Fibroblast of skin of right biceps (primary cell): ENCODE results near the gene PEAK3.
A peak's percentile ranks its signal among the peaks of the same experiment; 100 is the strongest.

Source experiments
- DNase-seq: peaks from one replicate; pipeline ENCODE4 v3.0.0-alpha.2; 2013

Gene PEAK3

DNA sequence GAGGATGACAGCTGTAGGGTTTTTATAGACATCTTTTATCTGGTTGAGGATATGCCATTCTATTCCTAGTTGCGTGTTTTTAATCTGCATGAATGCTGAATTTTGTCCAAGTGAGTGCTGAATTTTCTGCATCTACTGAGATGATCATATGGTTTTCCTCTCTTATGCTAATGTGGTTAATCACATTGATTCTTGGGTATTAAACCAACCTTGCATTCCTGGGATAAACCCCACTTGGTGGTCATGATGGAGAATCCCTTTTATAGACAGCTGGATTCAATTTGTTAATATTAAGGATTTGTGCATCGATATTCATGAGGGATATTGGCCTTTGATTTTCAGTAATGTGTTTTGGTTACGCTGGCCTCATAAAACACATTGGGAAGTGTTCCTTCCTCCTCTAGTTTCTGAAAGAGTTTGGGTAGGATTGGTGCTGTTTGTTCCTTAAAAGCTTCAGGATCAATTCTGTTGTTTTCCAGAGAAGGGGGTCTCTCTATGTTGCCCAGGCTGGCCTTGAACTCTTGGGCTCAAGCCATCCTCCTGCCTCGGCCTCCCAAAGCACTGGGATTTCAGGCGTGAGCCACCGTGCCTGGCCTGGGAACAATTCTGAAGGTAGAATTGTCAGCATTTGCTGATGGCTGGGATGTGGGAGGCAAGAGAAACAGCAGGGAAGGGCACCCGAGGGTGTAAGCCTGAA lies 33.3 kb upstream of the PEAK3 start:
- DNase-seq = no peak

DNA sequence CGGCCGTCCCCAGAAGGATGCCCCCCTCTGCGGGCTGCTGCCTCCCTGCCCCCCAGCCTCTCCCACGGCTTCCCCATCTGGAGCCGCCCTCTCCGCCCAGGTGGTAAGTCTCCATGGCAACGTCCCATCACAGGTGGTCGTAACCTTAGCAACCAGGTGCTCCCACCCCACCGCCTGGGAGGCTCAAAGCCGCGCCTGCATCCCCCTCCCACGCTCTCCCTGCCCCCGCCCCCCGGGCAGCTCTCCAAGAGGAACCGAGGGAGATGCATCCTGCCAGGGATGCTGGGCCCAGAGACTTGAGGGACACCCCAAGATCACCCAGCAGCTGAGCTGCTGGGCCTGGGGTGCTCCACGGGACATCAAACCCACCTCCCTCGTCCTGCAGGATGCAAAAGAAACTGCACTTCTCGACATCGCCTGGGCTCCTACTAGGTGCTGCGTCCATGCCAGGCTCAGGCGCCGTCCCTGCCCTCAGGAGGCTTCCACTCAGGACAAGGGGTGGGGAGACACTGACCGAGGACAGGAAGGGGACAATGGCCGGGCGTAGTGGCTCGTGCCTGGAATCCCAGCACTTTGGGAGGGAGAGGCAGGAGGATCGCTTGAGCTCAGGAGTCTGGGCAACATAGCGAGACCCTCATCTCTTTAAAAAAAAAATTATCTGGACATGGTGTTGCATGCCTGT lies 31.0 kb upstream of the PEAK3 start:
- no peak for DNase-seq

DNA sequence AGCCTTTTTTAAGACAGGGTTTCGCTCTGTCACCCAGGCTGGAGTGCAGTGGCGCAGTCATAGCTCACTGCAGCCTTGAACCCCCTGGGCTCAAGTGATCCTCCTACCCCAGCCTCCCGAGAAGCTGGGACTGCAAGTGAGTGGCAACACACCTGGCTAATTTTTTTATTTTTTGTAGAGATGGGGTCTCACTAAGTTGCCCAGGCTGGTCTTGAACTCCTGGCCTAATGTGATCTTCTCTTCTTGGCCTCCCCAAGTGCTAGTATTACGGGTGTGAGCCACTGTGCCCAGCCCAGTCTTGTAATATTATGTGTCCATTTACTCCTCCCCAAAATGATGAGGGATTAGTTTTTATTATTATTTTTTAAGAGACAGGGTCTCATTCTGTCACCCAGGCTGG lies 29.1 kb upstream of the PEAK3 start:
- DNase-seq = no peak

DNA sequence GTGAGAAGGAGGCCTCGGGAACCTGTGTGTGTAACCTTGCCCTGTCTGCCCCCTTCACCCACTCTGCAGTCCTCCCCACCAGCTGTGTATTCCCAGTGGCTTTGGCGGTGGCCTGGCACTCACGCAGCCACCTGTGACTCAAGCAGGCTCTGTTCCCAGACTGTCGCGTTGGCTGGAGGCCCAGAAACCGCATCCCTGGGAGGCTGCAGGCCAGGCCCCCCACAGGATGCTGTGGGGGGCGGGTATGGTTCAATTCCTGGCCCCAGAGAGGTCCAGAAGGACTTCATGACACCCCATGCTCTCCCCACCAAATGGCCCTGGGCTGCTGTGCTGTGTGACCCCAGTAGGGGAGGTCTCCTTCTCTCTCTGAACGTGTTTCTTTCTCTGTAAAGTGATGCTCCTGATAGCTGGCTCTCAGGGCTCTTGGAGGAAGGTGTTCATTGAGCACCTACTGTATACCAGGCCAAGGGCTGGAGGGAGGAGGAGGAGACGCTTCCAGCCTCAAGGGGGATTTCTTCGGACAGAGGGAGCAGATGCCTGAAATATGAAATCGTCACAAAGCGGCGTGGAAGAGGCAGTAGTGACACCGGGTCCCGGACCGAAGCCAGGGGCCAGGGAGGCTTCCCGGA lies 27.9 kb upstream of the PEAK3 start:
- DNase-seq = peak; percentile 69

DNA sequence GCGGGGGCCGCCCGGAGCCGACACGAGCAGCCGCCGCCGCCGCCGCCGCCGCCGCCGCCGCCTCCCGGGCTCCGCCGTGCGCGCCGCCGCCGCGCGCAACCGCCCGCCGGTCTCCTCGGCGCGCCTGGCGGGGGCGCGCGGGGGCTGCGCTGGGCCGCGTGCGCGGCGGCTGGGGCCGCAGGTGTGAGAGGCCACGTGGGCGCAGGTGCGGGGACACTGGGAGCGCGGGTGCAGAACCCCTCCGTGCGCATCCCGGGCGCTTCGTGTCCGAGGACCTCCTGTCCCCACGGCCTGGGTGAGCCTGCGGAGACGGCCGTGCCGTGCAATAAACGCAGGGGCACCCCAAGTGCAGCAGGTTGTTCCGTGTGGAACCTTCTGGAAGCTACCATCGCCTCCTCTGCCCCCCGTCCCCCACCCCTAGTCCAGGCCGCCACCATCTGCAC lies 26.2 kb upstream of the PEAK3 start, which contains the start of gene LINGO3:
Gene LINGO3 (minus strand): TSS at position 41 of the 443 bp plus-strand sequence. CDS start 16,378 bp downstream, outside the sequence.
- DNase-seq = no peak

DNA sequence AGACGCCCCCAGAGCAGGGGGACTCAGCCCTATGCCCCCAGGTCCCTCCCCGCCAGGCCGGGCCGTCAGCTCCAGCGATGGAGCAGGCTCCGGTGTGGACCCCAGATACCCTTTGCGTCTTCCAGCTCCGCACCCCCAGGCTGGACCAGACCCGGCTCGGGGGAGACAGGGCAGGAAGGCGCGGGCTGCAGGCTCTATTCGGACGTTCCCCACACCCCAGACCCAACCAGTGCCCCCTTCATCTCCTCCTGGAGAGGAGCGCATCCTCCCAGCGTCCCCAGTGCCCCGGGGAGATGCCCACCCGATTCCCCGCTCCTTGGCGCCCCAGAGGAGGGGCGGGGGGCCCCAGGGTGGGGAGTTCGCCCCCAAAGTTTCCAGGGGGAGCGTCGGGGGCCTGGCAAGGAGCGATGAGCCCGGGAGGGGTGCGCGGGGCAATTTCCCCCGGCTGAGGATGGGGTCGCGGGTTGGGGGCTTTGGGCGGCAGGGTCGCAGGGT lies 25.6 kb upstream of the PEAK3 start:
- no peak for DNase-seq

DNA sequence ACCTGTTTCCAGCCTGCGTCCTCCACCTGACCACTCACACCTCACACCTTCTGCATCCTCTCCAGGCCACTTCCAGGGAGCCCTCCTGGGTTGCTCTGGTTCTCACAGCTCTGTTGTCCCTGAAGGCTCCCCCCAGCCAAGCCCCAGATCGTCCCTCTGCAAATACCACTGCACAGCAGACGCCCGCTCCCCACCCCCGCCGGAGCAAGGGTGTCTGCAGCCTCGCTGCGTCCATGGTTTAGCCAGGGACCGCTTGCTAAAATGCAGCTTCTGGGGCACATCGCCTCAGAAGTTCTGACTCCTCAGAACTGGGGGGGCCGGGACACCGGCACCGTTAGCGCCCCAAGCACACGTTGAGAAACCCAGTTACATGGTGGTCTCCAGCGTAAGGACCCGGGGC lies 25.0 kb upstream of the PEAK3 start:
- no peak for DNase-seq

DNA sequence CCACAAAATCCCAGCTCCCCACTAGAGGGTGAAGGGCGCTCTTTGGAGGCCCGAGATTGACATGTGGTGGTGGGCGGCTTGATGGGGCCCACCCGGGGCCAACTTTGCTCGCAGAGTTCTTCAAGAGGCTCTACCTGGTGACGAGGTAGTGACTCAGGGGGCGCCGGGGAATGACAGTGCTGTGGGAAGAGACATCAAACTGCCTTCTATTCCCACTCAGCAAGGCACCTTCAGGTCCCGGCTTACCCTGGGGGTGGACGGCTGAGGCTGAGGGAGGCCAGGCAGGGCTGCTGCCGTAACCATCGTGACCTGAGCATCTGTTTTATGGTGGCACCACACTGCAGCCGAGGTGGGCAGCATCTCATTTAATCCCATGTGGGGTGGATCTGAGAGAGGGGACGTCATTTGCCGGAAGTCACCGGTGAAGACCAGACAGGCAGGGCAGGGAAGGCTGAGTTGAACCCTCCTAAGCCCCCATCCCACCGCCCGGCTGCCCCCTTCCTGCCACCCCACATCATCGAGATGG lies 24.4 kb upstream of the PEAK3 start:
- DNase-seq = no peak

DNA sequence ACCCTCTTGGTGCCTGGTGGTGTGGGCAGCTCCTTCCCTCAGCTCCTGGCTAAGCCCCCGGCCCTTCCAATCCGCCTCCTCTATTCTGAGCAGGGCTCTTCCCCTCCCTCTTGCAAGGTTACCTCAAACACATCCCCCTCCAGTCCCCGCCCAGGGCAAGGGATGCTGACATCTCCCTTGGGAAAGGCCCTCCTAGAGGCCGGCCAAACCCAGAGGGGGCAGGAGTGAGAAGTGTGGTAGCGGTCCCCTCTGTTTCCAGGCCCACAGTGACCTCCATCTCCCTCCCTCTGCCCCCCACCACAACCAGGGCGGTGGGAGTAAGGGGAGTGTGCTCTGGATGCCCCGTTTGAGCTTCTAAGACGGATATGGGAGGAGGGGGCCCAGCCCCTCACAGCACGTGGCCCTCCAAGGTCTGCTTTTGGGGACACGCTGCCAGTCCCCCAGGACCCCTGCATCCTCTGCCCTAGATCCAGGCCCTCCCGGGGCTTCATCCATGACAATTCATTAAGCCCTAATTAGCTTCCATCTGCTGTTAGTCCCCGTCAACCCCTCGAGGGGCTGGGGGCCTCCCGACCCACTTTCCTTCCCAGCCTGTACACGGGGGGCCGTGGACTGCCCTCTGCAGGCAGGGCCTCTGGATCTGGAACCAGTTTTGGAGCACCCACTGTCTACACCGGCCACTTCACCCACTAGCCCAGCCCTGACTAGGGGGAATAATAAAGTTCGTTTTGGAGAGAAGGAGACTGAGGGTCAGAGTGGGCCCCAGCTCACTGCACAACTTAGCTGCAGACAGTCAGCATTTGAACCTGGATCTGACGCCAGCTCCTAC lies 23.7 kb upstream of the PEAK3 start:
- no peak for DNase-seq

DNA sequence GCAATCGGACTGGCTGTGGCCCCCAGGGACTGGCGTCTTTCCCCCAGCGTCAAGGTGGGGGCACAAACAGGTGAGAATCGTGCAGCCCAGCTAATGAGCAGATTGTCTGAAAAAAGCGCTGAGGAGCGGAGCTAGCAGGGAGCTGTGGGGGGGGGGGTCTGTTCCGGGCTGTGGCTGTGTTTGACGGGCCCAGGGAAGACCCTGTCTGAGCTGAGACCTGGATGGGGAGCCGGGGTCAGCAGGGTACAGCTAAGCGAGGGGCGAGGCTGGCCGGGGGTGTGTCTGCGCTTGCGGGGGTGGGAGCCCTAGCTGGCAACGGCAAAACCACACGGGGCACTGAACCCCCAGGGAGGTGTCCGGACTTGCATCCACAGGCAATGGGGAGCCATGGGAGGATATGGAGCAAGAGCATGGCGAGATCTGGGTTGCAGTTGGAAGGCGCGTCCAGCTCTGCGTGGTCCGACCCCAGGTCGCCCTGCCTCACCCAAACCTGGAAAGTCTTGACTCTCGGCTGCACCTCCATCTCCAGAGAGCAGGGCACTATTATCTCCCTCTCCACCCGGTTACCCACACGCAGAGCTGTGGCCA lies 21.3 kb upstream of the PEAK3 start:
- no peak for DNase-seq

DNA sequence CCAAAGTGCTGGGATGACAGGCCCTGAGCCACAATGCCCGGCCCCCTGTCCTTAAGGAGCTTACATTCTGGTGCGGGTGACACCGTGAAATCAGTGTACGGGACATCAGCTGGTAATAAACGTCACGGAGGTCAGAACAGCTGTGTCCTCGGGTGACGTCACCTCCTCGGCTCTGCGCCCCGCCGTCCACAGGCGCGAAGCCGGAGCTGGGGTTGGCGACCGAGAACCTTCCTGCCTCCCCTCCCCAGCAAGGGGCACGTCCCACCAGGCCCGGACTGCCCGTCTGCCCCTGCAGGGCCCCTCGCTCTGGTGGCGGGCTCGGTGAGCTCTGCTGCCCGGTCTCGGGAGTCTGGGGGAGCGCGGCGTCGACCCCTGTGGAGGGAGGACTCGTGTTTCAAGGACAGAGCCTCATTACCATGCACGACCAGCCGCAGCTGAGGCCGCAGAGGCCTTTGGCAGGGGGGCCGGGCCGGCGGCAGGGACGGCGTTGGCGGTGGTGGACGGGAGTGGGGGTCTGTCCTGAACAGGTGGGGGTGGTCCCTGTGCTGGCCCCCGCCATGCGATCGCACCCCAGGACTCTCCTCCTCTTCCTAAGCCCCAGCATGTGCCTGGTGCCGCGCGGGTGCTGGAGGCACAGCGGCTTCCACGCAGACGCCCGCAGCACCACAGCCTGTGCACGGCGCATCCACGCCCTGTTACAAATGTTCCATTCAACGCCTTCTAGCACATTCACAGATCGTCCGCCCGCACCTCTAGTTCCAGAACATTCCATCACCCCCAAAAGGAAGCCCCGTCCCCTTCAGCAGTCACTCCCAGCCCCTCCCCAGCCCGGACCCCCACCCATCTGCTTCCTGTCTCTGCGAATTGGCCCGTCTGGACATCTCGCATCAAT lies 20.6 kb upstream of the PEAK3 start:
- DNase-seq = peak; percentile 34

DNA sequence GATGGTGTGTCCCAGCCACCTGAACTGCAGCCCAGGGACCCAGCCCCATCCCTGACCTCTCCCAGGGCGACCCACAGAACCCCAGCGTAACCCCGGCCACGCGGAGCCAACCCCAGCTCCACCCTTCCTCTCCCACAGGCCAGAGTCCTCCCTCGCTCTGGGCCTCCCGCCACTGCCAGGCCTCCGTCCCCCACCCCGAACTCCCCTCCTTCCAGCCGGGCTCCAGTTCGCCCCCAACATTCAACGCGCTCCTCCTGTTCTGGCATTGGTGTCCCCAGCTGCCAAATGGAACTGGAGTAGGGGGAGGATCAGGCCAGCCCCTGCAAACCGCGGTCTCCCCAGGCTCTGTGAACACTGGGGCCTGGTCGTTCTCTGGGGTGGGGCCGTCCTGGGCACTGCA lies 18.6 kb upstream of the PEAK3 start:
- DNase-seq = no peak

DNA sequence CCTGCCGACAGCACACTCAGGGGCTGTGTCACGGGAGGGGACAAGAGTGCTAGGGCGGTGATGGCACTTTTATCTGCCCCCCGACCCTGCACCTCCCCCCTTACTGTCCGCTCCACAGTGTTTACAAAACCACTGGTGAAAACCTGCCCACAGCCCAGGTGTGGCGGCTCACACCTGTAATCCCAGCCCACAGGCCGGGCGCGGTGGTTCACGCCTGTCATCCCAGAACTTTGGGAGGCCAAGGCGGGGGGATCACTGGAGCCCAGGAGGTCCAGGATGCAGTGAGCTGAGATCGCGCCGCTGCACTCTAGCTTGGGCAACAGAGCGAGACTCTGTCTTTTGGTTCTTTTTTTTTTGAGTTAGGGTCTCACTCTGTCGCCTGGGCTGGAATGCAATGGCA lies 14.2 kb upstream of the PEAK3 start:
- no peak for DNase-seq

DNA sequence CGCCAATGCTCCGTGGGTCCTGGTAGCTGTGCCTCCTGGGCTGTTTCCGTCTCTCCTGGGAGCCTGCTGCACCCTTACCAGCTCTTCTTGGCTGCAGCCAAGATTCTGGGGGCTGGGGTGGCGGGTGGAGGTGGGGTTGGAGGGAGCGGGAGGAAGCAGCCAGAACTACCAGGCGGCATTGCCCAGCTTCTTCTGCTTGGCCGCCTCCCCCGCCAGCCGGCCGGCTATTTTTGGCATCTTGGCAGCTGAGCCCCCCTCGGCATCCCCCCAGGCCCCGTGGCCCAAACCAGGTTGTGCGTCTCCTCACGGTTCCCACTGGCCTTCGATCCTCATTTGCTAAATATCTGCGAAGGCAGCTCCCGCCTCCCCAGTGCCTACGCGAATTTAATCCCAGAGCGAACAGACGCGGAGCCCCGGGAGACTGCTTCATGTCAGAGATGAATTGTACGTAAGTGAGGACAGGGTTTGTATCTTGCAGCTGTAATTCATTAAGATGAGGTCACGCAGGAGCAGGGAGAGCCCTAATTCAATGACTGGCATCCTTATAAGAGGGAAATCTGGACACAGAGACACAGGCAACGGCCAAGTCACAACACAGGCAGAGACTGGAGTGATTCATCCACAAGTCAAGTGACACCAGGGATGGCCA lies 12.8 kb upstream of the PEAK3 start:
- peak; percentile 79 for DNase-seq

DNA sequence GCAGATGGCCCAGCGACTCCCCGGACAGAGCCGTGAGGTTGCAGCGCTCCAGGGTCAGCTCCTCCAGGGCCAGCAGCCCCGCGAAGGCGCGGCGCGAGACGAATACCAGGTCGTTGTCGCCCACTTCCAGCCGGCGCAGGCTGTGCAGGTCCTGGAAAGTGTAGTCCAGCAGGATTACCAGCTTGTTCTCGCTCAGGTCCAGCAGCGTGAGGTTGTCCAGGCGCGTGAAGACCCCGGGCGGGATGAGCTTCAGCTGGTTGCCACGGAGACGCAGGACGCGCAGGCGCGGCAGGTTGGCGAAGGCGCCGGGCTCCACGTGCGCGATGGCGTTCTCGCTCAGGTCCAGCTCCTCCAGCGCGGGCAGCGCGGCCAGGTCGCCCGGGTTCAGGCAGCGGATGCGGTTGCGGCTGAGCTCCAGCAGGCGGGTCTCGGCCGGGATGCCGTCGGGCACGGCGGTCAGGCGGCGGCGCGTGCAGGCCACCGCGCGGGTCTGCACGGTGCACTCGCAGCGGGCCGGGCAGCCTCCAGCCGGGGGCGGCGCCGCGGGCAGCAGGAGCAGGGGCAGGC lies 9.3 kb upstream of the PEAK3 start:
- DNase-seq = no peak

DNA sequence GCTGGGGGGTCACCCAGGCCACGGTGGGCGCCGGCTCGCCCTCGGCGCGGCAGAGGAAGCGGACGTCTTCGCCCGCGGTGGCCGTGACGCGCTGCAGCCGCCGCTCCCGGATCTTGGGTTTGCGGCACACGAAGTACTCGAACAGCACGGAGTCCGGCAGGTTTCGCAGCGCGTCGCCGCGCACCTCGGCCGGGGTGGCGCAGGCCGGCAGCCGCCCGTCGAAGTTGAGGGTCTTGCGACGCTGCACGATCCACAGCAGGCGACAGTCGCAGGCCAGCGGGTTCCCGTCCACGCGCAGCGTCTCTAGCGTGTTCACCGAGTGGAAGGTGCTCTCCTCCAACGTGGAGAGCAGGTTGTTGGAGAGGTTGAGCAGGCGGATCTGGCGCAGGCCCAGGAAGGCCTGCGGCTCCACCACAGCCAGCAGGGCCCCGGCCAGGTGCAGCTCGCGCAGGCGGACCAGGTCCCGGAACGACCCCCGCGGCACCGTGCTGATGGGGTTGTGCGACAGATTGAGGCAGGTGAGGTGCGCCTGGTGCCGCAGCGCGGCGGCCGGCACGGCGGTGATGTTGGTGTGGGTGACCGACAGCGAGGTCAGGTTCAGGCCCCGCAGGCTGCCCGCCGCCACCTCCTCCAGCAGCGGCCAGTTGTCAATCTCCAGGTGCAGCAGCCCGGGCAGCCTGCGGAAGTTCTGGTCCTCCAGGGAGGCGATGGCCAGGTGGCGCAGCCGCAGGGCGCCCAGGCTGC lies 8.6 kb upstream of the PEAK3 start:
- no peak for DNase-seq

DNA sequence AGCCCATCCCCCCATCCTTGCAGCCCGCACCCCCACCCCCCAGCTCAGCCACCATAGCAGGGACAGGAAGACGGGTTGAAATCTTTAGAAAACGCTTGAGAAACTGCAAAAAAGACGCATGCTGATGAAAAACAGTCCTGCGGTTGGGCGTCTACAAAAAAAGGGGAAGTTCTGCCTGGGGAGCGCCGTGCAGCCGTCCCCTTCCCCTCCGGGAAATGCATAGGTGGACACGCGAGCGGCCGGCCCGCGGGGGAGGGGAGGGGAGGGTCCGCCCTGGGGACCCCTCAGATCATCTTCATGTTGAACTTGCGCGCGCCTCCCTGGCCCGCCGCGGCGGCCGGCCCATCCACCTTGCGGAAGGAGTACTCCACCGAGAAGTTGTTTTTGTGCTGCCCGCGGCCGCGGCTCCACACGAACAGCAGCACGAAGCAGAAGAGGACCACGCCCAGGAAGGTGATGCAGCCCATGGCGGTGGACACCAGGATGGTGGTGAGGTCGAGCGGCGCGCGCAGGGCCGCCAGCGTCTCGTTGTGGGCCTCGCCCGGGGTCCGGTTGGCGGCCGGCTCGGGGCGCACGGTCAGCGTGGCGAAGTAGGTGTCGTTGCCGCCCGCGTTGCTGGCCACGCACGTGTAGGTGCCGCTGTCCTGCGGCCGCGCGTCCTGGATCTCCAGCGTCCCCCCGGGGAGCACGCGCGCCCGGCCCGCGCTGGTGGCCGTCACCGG lies 7.9 kb upstream of the PEAK3 start:
- no peak for DNase-seq

DNA sequence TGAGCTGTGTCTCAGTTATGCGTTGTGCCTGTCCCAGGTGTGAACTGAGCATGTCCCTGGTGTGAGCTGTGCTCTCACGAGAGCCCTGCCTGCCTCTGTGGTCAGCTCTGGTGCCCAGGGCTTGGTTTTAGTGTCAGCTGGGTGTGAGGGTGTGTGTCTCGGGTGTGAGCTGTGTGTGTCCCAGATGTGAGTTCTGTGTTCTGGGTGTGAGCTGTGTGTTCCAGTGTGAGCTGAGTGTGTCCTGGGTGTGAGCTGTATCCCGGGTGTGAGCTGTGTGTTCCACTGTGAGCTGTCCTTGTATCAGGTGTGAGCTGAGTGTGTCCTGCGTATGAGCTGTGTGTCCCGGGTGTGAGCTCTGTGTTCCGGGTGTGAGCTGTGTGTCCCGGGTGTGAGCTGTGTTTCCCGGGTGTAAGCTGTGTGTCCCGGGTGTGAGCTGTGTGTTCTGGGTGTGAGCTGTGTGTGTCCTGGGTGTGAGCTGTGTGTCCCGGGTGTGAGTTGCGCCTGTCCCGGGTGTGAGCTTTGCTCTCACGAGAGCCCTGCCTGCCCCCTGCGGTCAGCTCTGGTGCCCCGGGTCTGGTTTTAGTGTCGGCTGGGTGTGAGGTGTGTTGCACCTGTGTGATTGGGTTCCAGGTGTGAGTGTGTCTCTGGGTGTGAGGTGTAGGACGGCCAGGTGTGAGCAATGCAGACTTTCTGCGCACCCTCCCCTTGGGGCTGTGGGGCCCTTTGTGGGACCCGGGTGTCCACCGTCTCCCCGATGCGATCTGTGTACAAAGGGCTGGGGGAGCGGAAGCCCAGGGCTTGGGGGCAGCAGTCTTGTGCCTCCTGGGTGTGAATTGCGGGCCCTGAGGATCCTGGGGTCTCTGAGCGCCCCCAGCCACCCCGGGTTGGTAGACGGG lies 7.1 kb upstream of the PEAK3 start:
- DNase-seq = no peak
